ENCODE results near the gene CCDC8.
"Not testable (repeated sequence)": the region's sequence is repeated elsewhere in the genome, so short reads cannot be mapped to it uniquely, and the experiment has no call there.

The CCDC8 gene

GRCh38 chr19:46404753-46405468 is 8.5 kb downstream of the CCDC8 start:
- in situ Hi-C loops (cut with MboI; ENCODE audit: low sequenced_read_pairs), result no loop called here

GRCh38 chr19:46404055-46404752 is 9.2 kb downstream of the CCDC8 start:
- in situ Hi-C loops (cut with MboI; ENCODE audit: low sequenced_read_pairs), result no loop called here

GRCh38 chr19:46402725-46403124 is 10.6 kb downstream of the CCDC8 start:
- in situ Hi-C loops (cut with MboI; ENCODE audit: low sequenced_read_pairs), result no loop called here

- in situ Hi-C loops (cut with MboI; ENCODE audit: low sequenced_read_pairs), result not testable (repeated sequence)
Measured at GRCh38 chr19:46397801-46398479, 15.4 kb downstream of the CCDC8 start.

GRCh38 chr19:46394402-46394797 is 19.0 kb downstream of the CCDC8 start:
- in situ Hi-C loops (cut with MboI; ENCODE audit: low sequenced_read_pairs), result no loop called here

DNA sequence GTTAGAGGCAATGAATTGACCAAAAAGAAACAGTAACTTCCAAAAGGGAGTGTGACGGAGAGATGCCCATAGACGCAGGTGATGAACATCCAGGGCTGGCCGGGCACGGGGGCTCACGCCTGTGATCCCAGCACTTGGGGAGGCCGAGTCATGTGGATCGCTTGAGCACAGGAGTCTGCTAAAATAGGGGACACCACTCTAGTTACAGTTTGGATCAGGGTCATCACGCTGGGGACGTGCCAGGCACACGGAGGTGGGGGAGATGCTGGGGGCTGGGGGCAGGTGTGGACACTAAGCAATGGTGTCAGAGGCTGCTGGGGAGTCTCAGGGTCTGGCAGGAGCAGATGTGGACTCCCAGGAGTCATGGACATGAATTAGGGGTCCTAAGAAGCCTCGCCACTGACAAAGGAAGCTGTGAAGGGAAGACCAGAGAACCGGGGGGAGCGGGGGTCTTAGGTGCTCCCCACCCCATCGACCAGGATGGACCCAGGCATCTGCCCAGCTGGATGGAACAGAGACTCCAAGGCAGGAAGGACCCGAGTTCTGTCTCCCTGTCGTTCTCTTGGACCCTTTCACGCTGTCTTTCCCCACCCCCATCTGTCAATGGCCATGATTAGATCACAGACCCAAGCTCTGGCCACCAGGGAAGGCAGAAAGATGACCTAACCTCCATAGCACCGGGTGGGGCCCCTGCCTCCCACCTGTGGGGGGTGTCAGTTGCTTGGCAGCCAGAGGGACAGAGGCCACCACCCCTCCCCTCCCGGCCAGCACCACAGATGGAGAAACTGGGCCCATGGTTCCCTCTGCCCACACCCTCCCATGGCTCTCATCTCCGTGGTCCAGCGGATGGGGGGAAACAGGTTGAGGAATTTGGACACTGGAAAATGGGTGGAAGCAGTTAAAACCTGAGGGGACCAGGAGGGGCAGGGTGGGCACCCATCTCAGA is 19.6 kb downstream of the CCDC8 start:
- in situ Hi-C loops (cut with MboI; ENCODE audit: low sequenced_read_pairs), result no loop called here

DNA sequence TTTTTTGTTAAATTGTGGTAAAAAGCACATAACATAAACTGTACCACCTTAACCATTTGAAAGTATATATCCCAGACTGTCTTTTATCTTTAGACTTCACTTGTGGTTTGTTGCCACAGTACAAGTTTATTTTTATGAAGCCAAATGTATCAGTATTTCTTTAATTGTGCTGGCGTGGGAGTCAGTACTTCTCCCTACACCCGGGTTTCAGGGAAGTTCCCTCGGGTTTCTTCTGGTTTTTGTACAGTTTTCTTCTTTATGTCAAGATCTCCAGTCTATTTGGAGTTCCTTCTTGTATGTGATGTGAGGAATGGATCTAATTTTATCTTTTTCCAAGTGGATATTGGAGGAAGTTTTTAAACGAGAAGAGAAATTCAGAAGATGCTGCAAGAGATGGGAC is 20.5 kb downstream of the CCDC8 start:
- in situ Hi-C loops (cut with MboI; ENCODE audit: low sequenced_read_pairs), result no loop called here

DNA sequence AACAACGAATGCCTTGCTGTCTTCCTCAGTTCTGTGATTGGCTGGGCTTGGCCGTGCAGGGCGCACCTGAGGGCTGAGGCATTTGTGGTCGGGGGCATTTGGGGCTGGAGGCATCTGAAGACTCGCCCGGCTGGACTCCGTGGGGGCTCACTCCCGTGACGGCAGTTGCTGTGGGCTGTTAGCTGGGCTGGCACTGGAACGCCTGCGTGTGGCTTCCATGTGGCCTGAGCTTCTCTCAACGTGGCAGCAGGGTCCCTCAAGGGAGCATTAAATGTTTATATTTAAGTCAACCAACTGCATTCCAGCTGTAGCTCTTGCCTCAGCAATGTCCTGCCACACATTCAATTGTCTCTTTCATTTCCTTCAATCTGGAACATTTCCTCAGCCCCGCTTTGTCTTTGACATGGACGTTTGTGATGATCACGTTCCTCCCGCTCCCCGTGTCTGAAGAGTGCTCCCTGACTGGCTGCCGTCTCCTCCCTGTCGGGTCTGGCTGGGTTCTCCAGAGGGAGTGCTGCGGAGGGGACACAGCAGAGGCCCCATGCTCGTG is 21.0 kb downstream of the CCDC8 start:
- in situ Hi-C loops (cut with MboI; ENCODE audit: low sequenced_read_pairs), result no loop called here

- in situ Hi-C loops (cut with MboI; ENCODE audit: low sequenced_read_pairs), result no loop called here
Measured at GRCh38 chr19:46391296-46392251, 21.8 kb downstream of the CCDC8 start.

- in situ Hi-C loops (cut with MboI; ENCODE audit: low sequenced_read_pairs), result no loop called here
Measured at GRCh38 chr19:46390866-46391265, 22.5 kb downstream of the CCDC8 start.

- in situ Hi-C loops (cut with MboI; ENCODE audit: low sequenced_read_pairs), result no loop called here
Measured at GRCh38 chr19:46390121-46390858, 23.1 kb downstream of the CCDC8 start.

DNA sequence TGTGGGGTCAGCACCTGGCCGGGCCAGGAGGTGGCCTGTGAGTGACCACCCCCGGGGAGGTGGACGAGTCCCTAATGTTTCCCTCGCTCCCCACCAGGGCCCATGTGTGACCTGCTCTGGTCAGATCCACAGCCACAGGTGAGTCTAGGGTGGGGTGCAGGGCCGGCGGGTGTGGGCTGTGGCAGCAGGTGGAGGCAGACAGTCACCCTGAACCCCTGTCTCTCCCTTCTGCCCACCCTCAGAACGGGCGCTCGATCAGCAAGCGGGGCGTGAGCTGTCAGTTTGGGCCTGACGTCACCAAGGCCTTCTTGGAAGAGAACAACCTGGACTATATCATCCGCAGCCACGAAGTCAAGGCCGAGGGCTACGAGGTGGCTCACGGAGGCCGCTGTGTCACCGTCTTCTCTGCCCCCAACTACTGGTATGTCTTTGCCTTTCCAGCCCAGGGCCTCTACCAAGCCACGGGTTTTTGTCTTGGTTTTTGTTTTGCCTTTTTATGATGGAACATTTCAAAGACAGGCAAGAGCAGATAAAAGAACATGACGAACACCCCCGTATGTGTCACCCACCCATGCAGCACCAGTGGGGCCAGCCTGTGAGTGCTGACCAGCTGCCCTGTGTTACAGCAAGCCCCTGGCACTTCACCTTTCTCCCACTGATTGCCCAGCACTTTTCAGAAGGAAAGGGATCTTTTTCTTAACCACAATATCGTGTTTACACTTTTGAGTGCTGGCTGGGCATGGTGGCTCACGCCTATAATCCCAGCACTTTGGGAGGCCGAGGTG is 24.9 kb downstream of the CCDC8 start:
- in situ Hi-C loops (cut with MboI; ENCODE audit: low sequenced_read_pairs), result no loop called here

DNA sequence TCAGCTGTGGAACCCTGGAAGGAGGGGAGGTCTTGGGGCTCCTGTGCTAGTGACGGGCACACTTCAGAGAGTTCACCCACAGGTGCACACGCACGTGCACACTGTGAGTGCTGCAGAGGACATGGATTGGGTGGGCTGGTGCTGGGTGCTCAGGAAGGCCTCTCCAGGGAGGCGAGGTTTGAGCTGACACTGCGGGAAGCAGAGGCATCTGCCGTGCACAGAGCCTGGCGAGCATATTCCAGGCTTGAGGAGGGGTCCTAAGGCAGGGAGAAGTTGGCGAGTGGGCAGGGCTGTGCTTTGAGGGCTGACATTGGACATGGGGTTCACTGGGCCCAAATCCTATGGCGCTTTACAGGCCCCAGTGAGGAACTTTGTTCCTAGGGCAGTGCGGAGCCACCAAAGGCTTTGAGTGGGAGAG is 25.6 kb downstream of the CCDC8 start:
- in situ Hi-C loops (cut with MboI; ENCODE audit: low sequenced_read_pairs), result no loop called here

GRCh38 chr19:46386996-46387712 is 26.2 kb downstream of the CCDC8 start:
- in situ Hi-C loops (cut with MboI; ENCODE audit: low sequenced_read_pairs), result no loop called here

GRCh38 chr19:46386151-46386550 is 27.2 kb downstream of the CCDC8 start:
- in situ Hi-C loops (cut with MboI; ENCODE audit: low sequenced_read_pairs), result no loop called here

DNA sequence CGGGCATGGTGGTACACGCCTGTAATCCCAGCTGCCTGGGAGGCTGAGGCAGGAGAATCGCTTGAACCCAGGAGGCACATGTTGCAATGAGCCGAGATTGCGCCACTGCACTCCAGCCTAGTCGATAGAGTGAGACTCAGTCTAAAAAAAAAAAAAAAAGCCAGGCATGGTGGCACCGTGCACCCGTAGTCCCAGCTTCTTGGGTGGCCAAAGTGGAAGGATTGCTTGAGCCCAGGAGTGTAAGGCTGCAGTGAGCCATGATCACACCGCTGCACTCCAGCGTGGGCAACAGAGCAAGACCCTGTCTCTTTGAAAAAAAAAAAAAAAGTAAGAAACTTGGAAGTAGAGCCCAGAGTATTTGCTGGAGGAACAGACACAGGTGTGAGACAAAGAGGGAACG is 27.7 kb downstream of the CCDC8 start:
- in situ Hi-C loops (cut with MboI; ENCODE audit: low sequenced_read_pairs), result no loop called here

- in situ Hi-C loops (cut with MboI; ENCODE audit: low sequenced_read_pairs), result no loop called here
Measured at GRCh38 chr19:46384396-46384795, 29.0 kb downstream of the CCDC8 start.
